HepG2 (cell line): ENCODE data around the gene HOXA4. TPM values are rescaled to one million over a fixed set of nuclear protein-coding genes. Genes with fewer than 3 reads are reported as not detected.

Experiments used
- CBX2 ChIP-seq, 2 experiments: fragments of 200-600 bp in 1 of 2; sonication (generic); formaldehyde crosslinking in 1 of 2; IDR thresholded peaks; 2 replicates each; pipeline versions ENCODE4 v1.7.0 to v1.8.1; 2018 to 2022; ENCODE audit warnings: low read depth in 2 of 2, low read length in 1 of 2, mild to moderate bottlenecking in 1 of 2, missing genetic modification reagents in 1 of 2
- ELF4 ChIP-seq: sonication (generic); formaldehyde crosslinking; IDR thresholded peaks from 2 replicates; pipeline ENCODE4 v1.5.0; 2020; ENCODE audit warnings: missing genetic modification reagents, mild to moderate bottlenecking, moderate library complexity, borderline replicate concordance
- HNRNPK ChIP-seq: fragments of 200-400 bp; formaldehyde crosslinking; IDR thresholded peaks from 2 replicates; pipeline ENCODE4 v1.6.1; 2018; ENCODE audit warnings: low read length, low read depth, moderate library complexity, mild to moderate bottlenecking; ENCODE audit not compliant: poor library complexity, severe bottlenecking
- IKZF1 ChIP-seq: fragments of 450-650 bp; IDR thresholded peaks from 2 replicates; pipeline ENCODE4 v1.7.1; 2016
- KDM5A ChIP-seq: fragments of 200-600 bp; sonication (generic); IDR thresholded peaks from 2 replicates; pipeline ENCODE4 v1.7.0; 2018; ENCODE audit warnings: antibody characterized with exemption, mild to moderate bottlenecking, low read length, borderline replicate concordance
- KLF12 ChIP-seq: sonication (generic); formaldehyde crosslinking; IDR thresholded peaks from 2 replicates; pipeline ENCODE4 v1.4.0; 2020; ENCODE audit warnings: missing genetic modification reagents, borderline replicate concordance
- PATZ1 ChIP-seq: sonication (generic); formaldehyde crosslinking; IDR thresholded peaks from 2 replicates; pipeline ENCODE4 v1.4.0; 2020; ENCODE audit warnings: missing genetic modification reagents
- TBP ChIP-seq: sonication (generic); formaldehyde crosslinking; IDR thresholded peaks from 2 replicates; pipeline ENCODE4 v1.5.0; 2020; ENCODE audit warnings: missing genetic modification reagents
- THAP7 ChIP-seq: sonication (generic); formaldehyde crosslinking; IDR thresholded peaks from 2 replicates; pipeline ENCODE4 v1.8.1; 2023; ENCODE audit warnings: mild to moderate bottlenecking, missing genetic modification reagents
- ZBTB21 ChIP-seq: sonication (generic); formaldehyde crosslinking; IDR thresholded peaks from 2 replicates; pipeline ENCODE4 v1.4.0; 2020; ENCODE audit warnings: missing genetic modification reagents
- ZFP1 ChIP-seq: IDR thresholded peaks from 2 replicates; pipeline ENCODE4 v1.6.1; 2016
- ZFP62 ChIP-seq: sonication (generic); formaldehyde crosslinking; IDR thresholded peaks from 2 replicates; pipeline ENCODE4 v1.4.0; 2020; ENCODE audit warnings: missing genetic modification reagents
- ZNF160 ChIP-seq: sonication (generic); formaldehyde crosslinking; IDR thresholded peaks from 2 replicates; pipeline ENCODE4 v1.8.0; 2022; ENCODE audit warnings: mild to moderate bottlenecking, inconsistent platforms, missing genetic modification reagents
- ZNF367 ChIP-seq: sonication (generic); formaldehyde crosslinking; IDR thresholded peaks from 2 replicates; pipeline ENCODE4 v1.4.0; 2020; ENCODE audit warnings: missing genetic modification reagents, borderline replicate concordance
- ZNF572 ChIP-seq: sonication (generic); formaldehyde crosslinking; IDR thresholded peaks from 2 replicates; pipeline ENCODE4 v1.5.1; 2020; ENCODE audit warnings: mild to moderate bottlenecking, missing genetic modification reagents
- polyA plus RNA-seq, 8 experiments: library from polyadenylated mRNA; depleted of rRNA in 3 of 8; stranded (reverse) in 7 of 8; unstranded in 1 of 8; fragments of >200 nt; fragmentation: Illumina TruSeq in 4 of 8; extraction: Trizol in 4 of 8; gene quantifications; 2 replicates each; pipeline versions ENCODE4 v1.2.1 to v1.2.3, GENCODE V29; 2011 to 2016; ENCODE audit warnings: low read depth in 4 of 8, missing spikeins in 1 of 8, mixed read lengths in 1 of 8; ENCODE audit not compliant: insufficient read depth in 1 of 8
- total RNA-seq, 5 experiments: library from RNA; depleted of rRNA; stranded (reverse); fragments of >200 nt; fragmentation: Illumina TruSeq; extraction: Trizol; gene quantifications; 2 replicates each; pipeline ENCODE4 v1.2.3, GENCODE V29; 2016; ENCODE audit warnings: low read depth in 1 of 5
- TF ChIP-seq, protein P1 (sequence below): sonication (generic); formaldehyde crosslinking; IDR thresholded peaks from 2 replicates; pipeline ENCODE4 v1.4.0; 2020; ENCODE audit warnings: mild to moderate bottlenecking, low read depth, missing genetic modification reagents
- TF ChIP-seq, protein P2 (sequence below): IDR thresholded peaks from 2 replicates; pipeline ENCODE4 v1.6.1; 2016; ENCODE audit warnings: mild to moderate bottlenecking, missing biosample characterization, missing genetic modification reagents
- TF ChIP-seq, protein P3 (sequence below): IDR thresholded peaks from 2 replicates; pipeline ENCODE4 v1.6.1; 2016; ENCODE audit warnings: low read depth, control low read depth
- TF ChIP-seq, protein P4 (sequence below): sonication (generic); formaldehyde crosslinking; IDR thresholded peaks from 2 replicates; pipeline ENCODE4 v1.5.1; 2020; ENCODE audit warnings: missing genetic modification reagents, mild to moderate bottlenecking, borderline replicate concordance

Gene HOXA4
- total and polyA plus RNA-seq, 2 of the 13 experiments (the other 11 are each of a cell fraction or from before 2014, with no cell fraction given), result 2.4 to 5.4 TPM

DNA sequence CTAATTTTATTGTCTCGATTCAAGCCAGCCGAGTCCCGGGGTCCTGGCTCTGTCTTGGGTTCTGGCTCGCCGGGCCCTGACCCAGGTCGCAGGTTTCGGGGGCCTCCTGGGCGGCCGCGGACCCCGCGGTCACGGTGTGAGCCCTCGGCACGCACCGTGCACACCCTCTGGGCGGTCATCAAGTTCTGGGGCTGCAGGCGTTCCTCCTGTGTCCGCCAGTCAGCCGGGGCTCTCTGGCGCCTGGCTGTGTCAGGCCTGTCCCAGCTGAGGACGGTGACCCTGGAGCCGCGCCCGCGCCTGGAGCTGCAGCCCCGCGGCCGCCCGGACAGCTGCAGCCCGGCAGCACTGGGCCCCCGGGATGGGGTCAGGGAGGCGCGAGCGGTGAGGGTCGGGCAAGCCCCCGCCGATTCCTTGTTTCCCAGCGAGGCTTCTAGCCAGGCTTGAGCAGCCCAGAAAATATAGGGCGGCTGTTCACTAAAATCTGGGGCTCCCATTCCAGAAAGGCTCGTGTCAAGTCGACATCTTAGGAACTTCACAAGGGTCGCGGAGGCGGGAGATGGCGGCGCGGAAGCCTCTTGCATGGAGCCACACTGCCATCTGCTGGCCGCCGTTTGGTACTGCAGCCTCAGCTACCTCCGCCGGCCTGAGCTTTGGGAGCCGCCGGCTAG lies 30.1 kb upstream of the HOXA4 start (continued):
- no peak for TF ChIP-seq THAP7
- TF ChIP-seq KLF12 (CRISPR knock-in tag), result no peak
- TF ChIP-seq ZNF367 (CRISPR knock-in tag), result no peak
- TF ChIP-seq, protein P1, sequence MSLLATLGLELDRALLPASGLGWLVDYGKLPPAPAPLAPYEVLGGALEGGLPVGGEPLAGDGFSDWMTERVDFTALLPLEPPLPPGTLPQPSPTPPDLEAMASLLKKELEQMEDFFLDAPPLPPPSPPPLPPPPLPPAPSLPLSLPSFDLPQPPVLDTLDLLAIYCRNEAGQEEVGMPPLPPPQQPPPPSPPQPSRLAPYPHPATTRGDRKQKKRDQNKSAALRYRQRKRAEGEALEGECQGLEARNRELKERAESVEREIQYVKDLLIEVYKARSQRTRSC, result no peak
- TF ChIP-seq, protein P2, sequence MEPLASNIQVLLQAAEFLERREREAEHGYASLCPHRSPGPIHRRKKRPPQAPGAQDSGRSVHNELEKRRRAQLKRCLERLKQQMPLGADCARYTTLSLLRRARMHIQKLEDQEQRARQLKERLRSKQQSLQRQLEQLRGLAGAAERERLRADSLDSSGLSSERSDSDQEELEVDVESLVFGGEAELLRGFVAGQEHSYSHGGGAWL, result no peak; the same call in 1 of the 2 replicates
- TF ChIP-seq HNRNPK, result no peak
- no peak for TF ChIP-seq CBX2 (IDR thresholded peaks at IDR 0.05; ENCODE audit: low read depth, low read length)
- no peak for TF ChIP-seq CBX2 (CRISPR knock-in tag; IDR thresholded peaks at IDR 0.05; ENCODE audit: low read depth)
- TF ChIP-seq ZNF572 (CRISPR knock-in tag), result no peak
- no peak for TF ChIP-seq ZFP1 (CRISPR knock-in tag)
- TF ChIP-seq, protein P3, sequence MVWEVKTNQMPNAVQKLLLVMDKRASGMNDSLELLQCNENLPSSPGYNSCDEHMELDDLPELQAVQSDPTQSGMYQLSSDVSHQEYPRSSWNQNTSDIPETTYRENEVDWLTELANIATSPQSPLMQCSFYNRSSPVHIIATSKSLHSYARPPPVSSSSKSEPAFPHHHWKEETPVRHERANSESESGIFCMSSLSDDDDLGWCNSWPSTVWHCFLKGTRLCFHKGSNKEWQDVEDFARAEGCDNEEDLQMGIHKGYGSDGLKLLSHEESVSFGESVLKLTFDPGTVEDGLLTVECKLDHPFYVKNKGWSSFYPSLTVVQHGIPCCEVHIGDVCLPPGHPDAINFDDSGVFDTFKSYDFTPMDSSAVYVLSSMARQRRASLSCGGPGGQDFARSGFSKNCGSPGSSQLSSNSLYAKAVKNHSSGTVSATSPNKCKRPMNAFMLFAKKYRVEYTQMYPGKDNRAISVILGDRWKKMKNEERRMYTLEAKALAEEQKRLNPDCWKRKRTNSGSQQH (CRISPR knock-in tag), result no peak
- TF ChIP-seq PATZ1 (CRISPR knock-in tag), result 0 out of 2 replicates have a peak, but pooled peaks have one; percentile 27
- TF ChIP-seq ZNF160 (CRISPR knock-in tag), result no peak
- TF ChIP-seq ELF4, result no peak
- no peak for TF ChIP-seq TBP (CRISPR knock-in tag)
- TF ChIP-seq ZBTB21, result no peak
- TF ChIP-seq, protein P4, sequence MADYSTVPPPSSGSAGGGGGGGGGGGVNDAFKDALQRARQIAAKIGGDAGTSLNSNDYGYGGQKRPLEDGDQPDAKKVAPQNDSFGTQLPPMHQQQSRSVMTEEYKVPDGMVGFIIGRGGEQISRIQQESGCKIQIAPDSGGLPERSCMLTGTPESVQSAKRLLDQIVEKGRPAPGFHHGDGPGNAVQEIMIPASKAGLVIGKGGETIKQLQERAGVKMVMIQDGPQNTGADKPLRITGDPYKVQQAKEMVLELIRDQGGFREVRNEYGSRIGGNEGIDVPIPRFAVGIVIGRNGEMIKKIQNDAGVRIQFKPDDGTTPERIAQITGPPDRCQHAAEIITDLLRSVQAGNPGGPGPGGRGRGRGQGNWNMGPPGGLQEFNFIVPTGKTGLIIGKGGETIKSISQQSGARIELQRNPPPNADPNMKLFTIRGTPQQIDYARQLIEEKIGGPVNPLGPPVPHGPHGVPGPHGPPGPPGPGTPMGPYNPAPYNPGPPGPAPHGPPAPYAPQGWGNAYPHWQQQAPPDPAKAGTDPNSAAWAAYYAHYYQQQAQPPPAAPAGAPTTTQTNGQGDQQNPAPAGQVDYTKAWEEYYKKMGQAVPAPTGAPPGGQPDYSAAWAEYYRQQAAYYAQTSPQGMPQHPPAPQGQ (CRISPR knock-in tag), result no peak
- TF ChIP-seq ZFP62 (CRISPR knock-in tag), result no peak
- no peak for TF ChIP-seq KDM5A
- TF ChIP-seq IKZF1, result no peak
